HT1080 (cell line): ENCODE data around the gene NBL1. TPM values are rescaled to one million over a fixed set of nuclear protein-coding genes. Genes with fewer than 3 reads are reported as not detected.

ENCODE experiments used
- DNase-seq: peaks from one replicate; pipeline ENCODE4 v3.0.0-alpha.2; 2015; ENCODE audit warnings: low read depth
- total RNA-seq: library from RNA; depleted of rRNA; stranded (reverse); fragments of >200 nt; shearing (Covaris generic); gene quantifications from 2 replicates; pipeline ENCODE4 v1.2.3, GENCODE V29; 2014; rRNA removed

NBL1 gene
- total RNA-seq, 1 experiment from 2014 or later, result 44.7 TPM

- DNase-seq, result no peak
Observed at GRCh38 chr1:19695772-19696171, 51.7 kb downstream of the NBL1 start.

GRCh38 chr1:19696820-19697219, 52.7 kb downstream of the NBL1 start:
- DNase-seq, result no peak

GRCh38 chr1:19698181-19698580, 54.1 kb downstream of the NBL1 start:
- no peak for DNase-seq

GRCh38 chr1:19700079-19700777, 56.1 kb downstream of the NBL1 start:
- no peak for DNase-seq

GRCh38 chr1:19703280-19703679, 59.2 kb downstream of the NBL1 start:
- no peak for DNase-seq

- DNase-seq, result peak; percentile 56
Observed at GRCh38 chr1:19704247-19705113, 60.4 kb downstream of the NBL1 start.

- no peak for DNase-seq
Observed at GRCh38 chr1:19705464-19705863, 61.4 kb downstream of the NBL1 start.

- DNase-seq, result no peak
Observed at GRCh38 chr1:19706136-19706535, 62.0 kb downstream of the NBL1 start.

Other genes with a start within 250 kb of the NBL1 start
- 97.1 and 166 TPM in 2 replicates for gene CAPZB, start 158.8 kb upstream of the NBL1 start, total RNA-seq
- gene HTR6, start 20.6 kb downstream of the NBL1 start, total RNA-seq, result not detected in 2 replicates
- gene TMCO4, start 155.6 kb downstream of the NBL1 start, total RNA-seq, result 13.1 and 18.9 TPM in 2 replicates
- not detected in 2 replicates for gene RNF186, start 171.0 kb downstream of the NBL1 start, total RNA-seq
- gene OTUD3, start 238.1 kb downstream of the NBL1 start, total RNA-seq, result 3.3 and 3.6 TPM in 2 replicates